GM19025 (cell line): ENCODE results near the gene PARM1.

Experiments used
- ATAC-seq: cut with Tn5 transposase; IDR thresholded peaks from one replicate; pipeline ENCODE4 v1.9.1; 2021; ENCODE audit warnings: mild to moderate bottlenecking, low read depth, moderate library complexity; ENCODE audit not compliant: unreplicated experiment

Gene PARM1

GRCh38 chr4:75058486-75058885 is 125.6 kb downstream of the PARM1 start:
- no peak for ATAC-seq

DNA sequence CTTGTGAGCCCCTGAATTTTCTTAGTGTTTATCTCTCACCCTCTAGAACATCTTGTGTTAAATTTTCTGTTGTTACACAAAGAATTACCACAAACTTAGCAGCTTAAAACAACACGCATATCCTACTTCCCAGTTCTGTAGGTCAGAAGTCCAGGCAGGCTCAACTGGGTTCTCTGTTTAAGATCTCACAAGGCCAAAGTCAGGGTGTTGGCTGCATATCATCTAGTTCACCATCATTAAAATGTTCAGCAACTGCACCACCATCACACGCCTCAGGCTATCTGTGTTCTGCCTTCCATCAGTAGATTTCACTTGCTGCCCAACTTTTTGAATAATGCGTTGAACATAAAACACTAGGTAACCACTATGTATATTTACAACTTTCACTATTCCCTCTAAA is 130.5 kb downstream of the PARM1 start:
- no peak for ATAC-seq

DNA sequence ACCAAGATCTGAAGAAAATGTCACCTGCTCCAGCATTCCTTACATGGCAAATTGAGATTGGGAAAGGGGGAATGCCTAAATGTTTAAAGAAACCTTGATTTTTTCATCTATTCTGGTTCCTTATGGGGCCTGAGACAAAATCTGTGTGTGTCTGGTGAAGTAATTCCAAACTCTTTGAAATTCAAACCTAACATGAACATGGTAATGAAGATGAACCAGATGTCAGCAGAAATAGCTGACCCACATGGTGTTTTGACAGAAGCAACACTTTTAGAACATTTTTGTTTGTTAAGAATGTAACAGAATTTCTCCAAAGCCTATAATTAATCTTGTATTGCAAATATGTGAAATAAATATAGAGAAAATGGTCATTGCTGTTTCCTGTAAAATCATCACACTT is 133.0 kb downstream of the PARM1 start:
- ATAC-seq: no peak

GRCh38 chr4:75069493-75070074 is 136.7 kb downstream of the PARM1 start:
- peak; percentile 63 for ATAC-seq

DNA sequence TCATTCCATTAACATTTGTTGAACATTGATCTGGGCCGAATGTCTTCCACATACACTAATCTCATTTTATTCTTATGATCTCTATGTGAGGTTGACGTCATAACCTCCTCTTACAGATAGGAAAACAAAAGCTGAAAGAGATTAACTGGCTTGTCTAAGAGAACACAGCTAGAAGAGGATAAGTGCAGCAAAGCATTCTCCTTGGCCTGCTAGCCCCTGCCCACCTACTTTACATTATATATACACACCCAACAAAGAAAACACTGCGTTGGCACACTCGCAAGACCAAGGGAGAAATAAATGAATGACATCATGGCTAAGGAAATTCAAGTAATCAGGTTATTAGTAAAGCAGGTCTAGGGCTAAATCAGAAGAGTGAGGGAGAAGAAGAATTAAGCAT is 138.4 kb downstream of the PARM1 start:
- ATAC-seq: no peak

DNA sequence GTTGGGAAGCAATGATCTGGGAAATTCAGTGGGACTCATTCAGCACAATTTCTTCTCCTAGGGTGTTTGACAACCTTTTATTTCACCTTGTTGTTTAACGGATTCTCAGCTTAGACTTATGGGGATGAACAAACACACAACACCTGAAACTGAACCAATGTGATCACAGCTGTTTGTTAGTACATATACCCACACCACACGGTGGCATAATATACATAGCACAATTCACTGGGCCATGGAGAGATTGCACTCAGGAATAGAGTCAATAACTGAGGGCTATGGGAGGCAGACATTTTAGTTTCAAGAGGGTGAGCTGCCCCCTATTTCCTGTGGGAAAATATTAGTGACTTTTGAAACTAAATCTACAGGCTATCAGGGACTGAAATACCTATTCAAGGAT is 148.0 kb downstream of the PARM1 start:
- ATAC-seq: no peak

DNA sequence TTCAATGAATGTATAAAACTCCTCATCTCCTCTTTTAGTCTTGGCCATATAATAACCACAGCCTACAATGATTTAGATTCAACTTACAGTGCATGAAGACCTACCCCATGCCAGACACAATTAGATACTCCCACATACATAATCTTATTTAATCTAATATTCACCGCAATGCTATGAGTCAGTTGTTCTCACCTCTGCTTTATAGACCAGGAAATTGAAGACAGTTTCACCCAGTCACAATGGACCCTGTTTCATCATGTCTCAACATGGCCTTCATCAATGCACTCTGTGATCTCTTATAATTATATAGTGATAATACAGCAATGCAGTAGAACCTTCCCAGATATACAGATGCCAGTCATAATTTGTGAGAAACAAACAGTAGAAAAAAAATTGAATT is 148.6 kb downstream of the PARM1 start:
- no peak for ATAC-seq

- ATAC-seq: no peak
Measured at GRCh38 chr4:75087416-75087815, 154.5 kb downstream of the PARM1 start.

DNA sequence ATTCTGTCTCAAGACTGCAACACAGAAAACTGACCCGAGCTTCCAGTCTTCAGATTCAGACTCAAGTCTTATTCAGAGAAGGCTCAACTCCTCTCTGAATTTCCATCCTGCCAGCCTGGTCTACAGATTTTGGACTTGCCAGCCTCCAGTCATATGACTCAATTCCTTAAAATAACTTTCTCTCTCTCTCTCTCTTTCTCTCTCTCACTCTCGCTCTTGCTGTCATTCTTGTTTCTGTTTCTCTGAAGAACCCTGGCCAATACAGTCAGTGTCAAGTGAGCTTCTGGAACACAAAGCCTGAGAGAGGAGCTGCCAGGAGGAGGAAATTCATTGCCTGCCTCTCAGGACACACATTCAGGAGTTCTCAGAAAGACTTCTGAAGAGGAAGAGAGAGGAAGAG is 154.9 kb downstream of the PARM1 start:
- no peak for ATAC-seq

DNA sequence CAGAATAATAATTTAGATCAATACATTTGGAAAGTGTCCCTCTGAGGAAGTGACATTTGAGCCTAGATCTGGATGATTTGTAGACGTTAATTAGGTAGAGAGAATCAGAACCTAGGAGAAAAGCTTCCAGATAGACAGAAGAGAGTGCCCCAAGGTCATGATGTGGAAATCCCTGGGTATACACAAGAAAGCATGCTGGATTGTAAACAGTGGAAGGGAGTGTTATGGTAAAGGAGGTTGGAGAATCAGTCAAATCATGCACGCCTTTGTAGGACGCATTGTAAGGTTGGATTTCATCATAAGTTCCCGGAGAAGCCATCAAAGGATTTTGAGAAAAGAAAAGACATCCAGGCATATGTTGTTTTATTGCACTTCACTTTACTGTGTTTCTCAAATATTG is 156.3 kb downstream of the PARM1 start:
- ATAC-seq: no peak

DNA sequence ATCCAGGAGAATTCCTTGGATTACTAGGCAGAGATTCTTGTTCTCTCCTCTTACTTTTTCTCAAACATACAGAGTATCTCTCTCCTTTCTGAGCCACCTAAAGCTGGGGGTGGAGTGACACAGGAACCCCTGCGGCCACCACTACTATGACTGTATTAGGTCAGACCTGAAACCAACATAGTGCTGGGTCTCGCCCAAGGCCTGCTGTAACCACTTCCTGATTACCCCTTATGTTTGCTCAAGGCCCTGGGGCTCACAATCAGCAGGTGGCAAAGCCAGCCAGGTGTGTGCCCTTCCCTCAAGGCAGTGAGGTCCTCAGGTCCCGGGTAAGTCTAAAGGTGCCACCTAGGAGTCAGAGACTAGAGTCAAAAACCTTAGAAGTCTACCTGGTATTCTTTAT is 166.4 kb downstream of the PARM1 start:
- ATAC-seq: peak; percentile 65
